HepG2 (cell line): ENCODE data around the gene TMEM53. TPM values are rescaled to one million over a fixed set of nuclear protein-coding genes. Genes with fewer than 3 reads are reported as not detected.

Source experiments
- ATF1 ChIP-seq: IDR thresholded peaks from 2 replicates; pipeline ENCODE4 v1.6.1; 2016; ENCODE audit warnings: mild to moderate bottlenecking, control low read depth
- DNMT3B ChIP-seq: conservative IDR thresholded peaks from 2 replicates; pipeline ENCODE4 v1.6.1; 2016; ENCODE audit warnings: missing biosample characterization, control low read depth
- GTF3A ChIP-seq: sonication (generic); formaldehyde crosslinking; conservative IDR thresholded peaks from 2 replicates; pipeline ENCODE4 v1.4.0; 2020; ENCODE audit warnings: mild to moderate bottlenecking, missing genetic modification reagents
- HHEX ChIP-seq: IDR thresholded peaks from 2 replicates; pipeline ENCODE4 v1.6.1; 2016; ENCODE audit warnings: control low read depth
- RBAK ChIP-seq: sonication (generic); formaldehyde crosslinking; IDR thresholded peaks from 2 replicates; pipeline ENCODE4 v1.5.1; 2020; ENCODE audit warnings: mild to moderate bottlenecking, missing genetic modification reagents
- SIX4 ChIP-seq: sonication (generic); formaldehyde crosslinking; IDR thresholded peaks from 2 replicates; pipeline ENCODE4 v1.4.0; 2020; ENCODE audit warnings: missing genetic modification reagents
- ZFP36L2 ChIP-seq: sonication (generic); formaldehyde crosslinking; IDR thresholded peaks from 2 replicates; pipeline ENCODE4 v1.4.0; 2020; ENCODE audit warnings: missing genetic modification reagents
- ZMYM2 ChIP-seq: sonication (generic); formaldehyde crosslinking; IDR thresholded peaks from 2 replicates; pipeline ENCODE4 v1.8.0; 2022; ENCODE audit warnings: mild to moderate bottlenecking, missing genetic modification reagents
- ZNF350 ChIP-seq: sonication (generic); formaldehyde crosslinking; IDR thresholded peaks from 2 replicates; pipeline ENCODE4 v1.4.0; 2020; ENCODE audit warnings: mild to moderate bottlenecking, low read depth, missing genetic modification reagents, borderline replicate concordance
- ZNF44 ChIP-seq: sonication (generic); formaldehyde crosslinking; IDR thresholded peaks from 2 replicates; pipeline ENCODE4 v1.5.1; 2020; ENCODE audit warnings: mild to moderate bottlenecking, missing genetic modification reagents
- ZNF782 ChIP-seq: sonication (generic); formaldehyde crosslinking; IDR thresholded peaks from 2 replicates; pipeline ENCODE4 v1.4.0; 2020; ENCODE audit warnings: missing genetic modification reagents, mild to moderate bottlenecking, borderline replicate concordance
- polyA plus RNA-seq, 8 experiments: library from polyadenylated mRNA; depleted of rRNA in 3 of 8; stranded (reverse) in 7 of 8; unstranded in 1 of 8; fragments of >200 nt; fragmentation: Illumina TruSeq in 4 of 8; extraction: Trizol in 4 of 8; gene quantifications; 2 replicates each; pipeline versions ENCODE4 v1.2.1 to v1.2.3, GENCODE V29; 2011 to 2016; ENCODE audit warnings: low read depth in 4 of 8, missing spikeins in 1 of 8, mixed read lengths in 1 of 8; ENCODE audit not compliant: insufficient read depth in 1 of 8
- total RNA-seq, 5 experiments: library from RNA; depleted of rRNA; stranded (reverse); fragments of >200 nt; fragmentation: Illumina TruSeq; extraction: Trizol; gene quantifications; 2 replicates each; pipeline ENCODE4 v1.2.3, GENCODE V29; 2016; ENCODE audit warnings: low read depth in 1 of 5
- TF ChIP-seq, protein P1 (sequence below): IDR thresholded peaks from 2 replicates; pipeline ENCODE4 v1.4.0; 2020; ENCODE audit warnings: mild to moderate bottlenecking, missing genetic modification reagents
- TF ChIP-seq, protein P2 (sequence below): sonication (generic); formaldehyde crosslinking; IDR thresholded peaks from 2 replicates; pipeline ENCODE4 v1.4.0; 2020; ENCODE audit warnings: missing genetic modification reagents
- TF ChIP-seq, protein P3 (sequence below): sonication (generic); formaldehyde crosslinking; IDR thresholded peaks from 2 replicates; pipeline ENCODE4 v1.8.1; 2023; ENCODE audit warnings: mild to moderate bottlenecking, moderate library complexity, missing genetic modification reagents
- TF ChIP-seq, protein P4 (sequence below): sonication (generic); formaldehyde crosslinking; IDR thresholded peaks from 2 replicates; pipeline ENCODE4 v1.8.0; 2022; ENCODE audit warnings: mild to moderate bottlenecking, missing genetic modification reagents; ENCODE audit not compliant: insufficient replicate concordance
- TF ChIP-seq, protein P5 (sequence below): IDR thresholded peaks from 2 replicates; pipeline ENCODE4 v1.6.1; 2018; ENCODE audit warnings: missing genetic modification reagents, mild to moderate bottlenecking, missing compliant biosample characterization
- TF ChIP-seq, protein P6 (sequence below), 2 experiments: fragments of 450-650 bp in 1 of 2; sonication (generic) in 1 of 2; formaldehyde crosslinking; IDR thresholded peaks; 2 replicates each; pipeline versions ENCODE4 v1.5.0 to v1.8.0; 2020 to 2022; ENCODE audit warnings: mild to moderate bottlenecking in 1 of 2, missing genetic modification reagents in 1 of 2

The TMEM53 gene
- total and polyA plus RNA-seq, 2 of the 13 experiments (the other 11 are each of a cell fraction or from before 2014, with no cell fraction given) = 12.6 to 20.2 TPM

DNA sequence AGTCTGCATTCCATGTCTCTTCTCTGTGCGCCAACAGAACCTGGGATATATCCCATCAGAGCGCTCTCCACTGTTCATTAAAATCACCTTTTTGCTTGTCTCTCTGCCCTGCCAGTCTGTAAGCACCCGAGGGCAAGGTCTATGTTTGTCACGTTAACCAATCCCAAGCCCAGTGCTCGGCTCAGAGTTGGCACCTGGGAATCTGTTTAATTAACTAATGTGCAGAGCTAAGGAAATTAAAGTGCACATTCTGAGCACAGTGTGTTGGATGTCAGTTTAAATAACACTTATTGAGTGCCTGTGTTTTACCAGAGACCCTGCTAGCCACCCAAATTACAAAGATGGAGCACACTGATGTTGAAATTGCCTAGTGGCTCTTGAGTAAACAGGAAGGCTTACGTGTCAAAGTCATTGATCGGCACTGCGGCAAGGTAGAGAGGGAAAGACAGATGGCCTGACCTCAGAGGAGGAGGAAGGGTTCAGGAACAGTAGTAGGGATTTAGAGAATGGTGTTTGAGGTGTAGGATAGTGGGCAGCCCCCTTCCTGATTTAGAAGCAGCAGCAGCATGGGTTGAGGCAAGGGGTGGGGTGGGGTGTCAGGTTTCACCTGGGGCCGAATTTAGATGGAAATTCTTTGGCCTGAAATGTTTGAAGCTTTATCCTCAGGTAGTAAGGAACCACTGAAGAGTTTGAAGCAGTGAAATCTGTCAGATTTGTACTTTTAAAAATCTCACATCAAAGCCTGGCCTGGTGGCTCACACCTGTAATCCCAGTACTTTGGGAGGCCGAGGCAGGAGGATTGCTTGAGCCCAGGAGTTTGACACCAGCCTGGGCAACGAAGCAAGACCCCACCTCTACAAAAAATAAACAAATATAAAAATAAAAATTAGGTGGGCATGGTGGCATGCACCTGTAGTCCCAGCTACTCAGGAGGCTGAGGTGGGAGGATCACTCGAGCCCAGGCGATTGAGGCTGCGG lies 7.9 kb upstream of the TMEM53 start (continued):
- TF ChIP-seq, protein P1, sequence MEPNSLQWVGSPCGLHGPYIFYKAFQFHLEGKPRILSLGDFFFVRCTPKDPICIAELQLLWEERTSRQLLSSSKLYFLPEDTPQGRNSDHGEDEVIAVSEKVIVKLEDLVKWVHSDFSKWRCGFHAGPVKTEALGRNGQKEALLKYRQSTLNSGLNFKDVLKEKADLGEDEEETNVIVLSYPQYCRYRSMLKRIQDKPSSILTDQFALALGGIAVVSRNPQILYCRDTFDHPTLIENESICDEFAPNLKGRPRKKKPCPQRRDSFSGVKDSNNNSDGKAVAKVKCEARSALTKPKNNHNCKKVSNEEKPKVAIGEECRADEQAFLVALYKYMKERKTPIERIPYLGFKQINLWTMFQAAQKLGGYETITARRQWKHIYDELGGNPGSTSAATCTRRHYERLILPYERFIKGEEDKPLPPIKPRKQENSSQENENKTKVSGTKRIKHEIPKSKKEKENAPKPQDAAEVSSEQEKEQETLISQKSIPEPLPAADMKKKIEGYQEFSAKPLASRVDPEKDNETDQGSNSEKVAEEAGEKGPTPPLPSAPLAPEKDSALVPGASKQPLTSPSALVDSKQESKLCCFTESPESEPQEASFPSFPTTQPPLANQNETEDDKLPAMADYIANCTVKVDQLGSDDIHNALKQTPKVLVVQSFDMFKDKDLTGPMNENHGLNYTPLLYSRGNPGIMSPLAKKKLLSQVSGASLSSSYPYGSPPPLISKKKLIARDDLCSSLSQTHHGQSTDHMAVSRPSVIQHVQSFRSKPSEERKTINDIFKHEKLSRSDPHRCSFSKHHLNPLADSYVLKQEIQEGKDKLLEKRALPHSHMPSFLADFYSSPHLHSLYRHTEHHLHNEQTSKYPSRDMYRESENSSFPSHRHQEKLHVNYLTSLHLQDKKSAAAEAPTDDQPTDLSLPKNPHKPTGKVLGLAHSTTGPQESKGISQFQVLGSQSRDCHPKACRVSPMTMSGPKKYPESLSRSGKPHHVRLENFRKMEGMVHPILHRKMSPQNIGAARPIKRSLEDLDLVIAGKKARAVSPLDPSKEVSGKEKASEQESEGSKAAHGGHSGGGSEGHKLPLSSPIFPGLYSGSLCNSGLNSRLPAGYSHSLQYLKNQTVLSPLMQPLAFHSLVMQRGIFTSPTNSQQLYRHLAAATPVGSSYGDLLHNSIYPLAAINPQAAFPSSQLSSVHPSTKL (CRISPR knock-in tag) = peak; percentile 95
- TF ChIP-seq RBAK (CRISPR knock-in tag) (peak; percentile 47; the same call in 1 of the 2 replicates), GTF3A (CRISPR knock-in tag) (no peak), ZNF350 (CRISPR knock-in tag) (peak; percentile 47; the same call in 1 of the 2 replicates), ZMYM2 (CRISPR knock-in tag) (no peak), SIX4 (CRISPR knock-in tag) (peak; percentile 52; the same call in 1 of the 2 replicates), ZNF782 (CRISPR knock-in tag) (no peak; the same call in 1 of the 2 replicates), ZFP36L2 (CRISPR knock-in tag) (no peak), HHEX (CRISPR knock-in tag) (peak; percentile 80), ATF1 (peak; percentile 89), ZNF44 (CRISPR knock-in tag) (0 out of 2 replicates have a peak, but pooled peaks have one; percentile 72), DNMT3B (0 out of 2 replicates have a peak, but pooled peaks have one; percentile 54)
- TF ChIP-seq, protein P2, sequence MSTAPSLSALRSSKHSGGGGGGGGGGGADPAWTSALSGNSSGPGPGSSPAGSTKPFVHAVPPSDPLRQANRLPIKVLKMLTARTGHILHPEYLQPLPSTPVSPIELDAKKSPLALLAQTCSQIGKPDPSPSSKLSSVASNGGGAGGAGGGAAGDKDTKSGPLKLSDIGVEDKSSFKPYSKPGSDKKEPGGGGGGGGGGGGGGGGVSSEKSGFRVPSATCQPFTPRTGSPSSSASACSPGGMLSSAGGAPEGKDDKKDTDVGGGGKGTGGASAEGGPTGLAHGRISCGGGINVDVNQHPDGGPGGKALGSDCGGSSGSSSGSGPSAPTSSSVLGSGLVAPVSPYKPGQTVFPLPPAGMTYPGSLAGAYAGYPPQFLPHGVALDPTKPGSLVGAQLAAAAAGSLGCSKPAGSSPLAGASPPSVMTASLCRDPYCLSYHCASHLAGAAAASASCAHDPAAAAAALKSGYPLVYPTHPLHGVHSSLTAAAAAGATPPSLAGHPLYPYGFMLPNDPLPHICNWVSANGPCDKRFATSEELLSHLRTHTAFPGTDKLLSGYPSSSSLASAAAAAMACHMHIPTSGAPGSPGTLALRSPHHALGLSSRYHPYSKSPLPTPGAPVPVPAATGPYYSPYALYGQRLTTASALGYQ (CRISPR knock-in tag) = peak; percentile 85
- TF ChIP-seq, protein P3, sequence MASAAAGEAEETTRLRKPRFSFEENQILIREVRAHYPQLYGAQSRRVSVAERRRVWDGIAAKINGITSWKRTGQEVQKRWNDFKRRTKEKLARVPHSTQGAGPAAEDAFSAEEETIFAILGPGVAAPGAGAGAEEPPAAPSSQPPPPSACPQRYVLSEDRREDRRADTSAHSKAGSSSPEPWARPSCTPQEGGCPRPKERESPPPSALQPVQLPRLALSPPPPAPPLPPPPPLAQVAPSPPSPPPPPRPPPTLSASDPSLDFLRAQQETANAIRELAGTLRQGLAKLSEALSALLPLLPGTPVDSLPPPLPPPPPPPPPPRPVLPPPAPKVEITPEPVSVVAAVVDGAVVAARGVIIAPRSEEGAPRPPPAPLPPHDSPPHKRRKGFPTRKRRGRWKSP (CRISPR knock-in tag) = peak; percentile 75; the same call in 1 of the 2 replicates
- TF ChIP-seq, protein P4, sequence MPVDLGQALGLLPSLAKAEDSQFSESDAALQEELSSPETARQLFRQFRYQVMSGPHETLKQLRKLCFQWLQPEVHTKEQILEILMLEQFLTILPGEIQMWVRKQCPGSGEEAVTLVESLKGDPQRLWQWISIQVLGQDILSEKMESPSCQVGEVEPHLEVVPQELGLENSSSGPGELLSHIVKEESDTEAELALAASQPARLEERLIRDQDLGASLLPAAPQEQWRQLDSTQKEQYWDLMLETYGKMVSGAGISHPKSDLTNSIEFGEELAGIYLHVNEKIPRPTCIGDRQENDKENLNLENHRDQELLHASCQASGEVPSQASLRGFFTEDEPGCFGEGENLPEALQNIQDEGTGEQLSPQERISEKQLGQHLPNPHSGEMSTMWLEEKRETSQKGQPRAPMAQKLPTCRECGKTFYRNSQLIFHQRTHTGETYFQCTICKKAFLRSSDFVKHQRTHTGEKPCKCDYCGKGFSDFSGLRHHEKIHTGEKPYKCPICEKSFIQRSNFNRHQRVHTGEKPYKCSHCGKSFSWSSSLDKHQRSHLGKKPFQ (CRISPR knock-in tag) = peak; percentile 77
- TF ChIP-seq, protein P5, sequence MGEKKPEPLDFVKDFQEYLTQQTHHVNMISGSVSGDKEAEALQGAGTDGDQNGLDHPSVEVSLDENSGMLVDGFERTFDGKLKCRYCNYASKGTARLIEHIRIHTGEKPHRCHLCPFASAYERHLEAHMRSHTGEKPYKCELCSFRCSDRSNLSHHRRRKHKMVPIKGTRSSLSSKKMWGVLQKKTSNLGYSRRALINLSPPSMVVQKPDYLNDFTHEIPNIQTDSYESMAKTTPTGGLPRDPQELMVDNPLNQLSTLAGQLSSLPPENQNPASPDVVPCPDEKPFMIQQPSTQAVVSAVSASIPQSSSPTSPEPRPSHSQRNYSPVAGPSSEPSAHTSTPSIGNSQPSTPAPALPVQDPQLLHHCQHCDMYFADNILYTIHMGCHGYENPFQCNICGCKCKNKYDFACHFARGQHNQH (CRISPR knock-in tag) = peak; percentile 75
- TF ChIP-seq, protein P6, sequence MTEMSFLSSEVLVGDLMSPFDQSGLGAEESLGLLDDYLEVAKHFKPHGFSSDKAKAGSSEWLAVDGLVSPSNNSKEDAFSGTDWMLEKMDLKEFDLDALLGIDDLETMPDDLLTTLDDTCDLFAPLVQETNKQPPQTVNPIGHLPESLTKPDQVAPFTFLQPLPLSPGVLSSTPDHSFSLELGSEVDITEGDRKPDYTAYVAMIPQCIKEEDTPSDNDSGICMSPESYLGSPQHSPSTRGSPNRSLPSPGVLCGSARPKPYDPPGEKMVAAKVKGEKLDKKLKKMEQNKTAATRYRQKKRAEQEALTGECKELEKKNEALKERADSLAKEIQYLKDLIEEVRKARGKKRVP (CRISPR knock-in tag; IDR thresholded peaks at IDR 0.05) = peak in 1 of 2 experiments; percentile 74; a peak in 2 of 4 replicates
